OCI-LY7 (cell line): ENCODE data around the gene PTPRO. TPM values are rescaled to one million over a fixed set of nuclear protein-coding genes. Genes with fewer than 3 reads are reported as not detected.
A peak's percentile ranks its signal among the peaks of the same experiment; 100 is the strongest.

Source experiments
- BruUV-seq: library from RNA; stranded (reverse); fragments of 400-500 nt; replicated peaks from 2 replicates; lab custom pipeline; 2021; lab: Mats Ljungman, UMichigan
- CTCF ChIA-PET: fragments of 300-600 bp; sonication (Branson Sonifier 250); formaldehyde crosslinking; loops from one replicate; lab custom pipeline; 2022; ENCODE audit warnings: antibody characterized with exemption; ENCODE audit not compliant: unreplicated experiment; lab: Charles Lee
- POLR2A ChIA-PET: fragments of 300-600 bp; sonication (Branson Sonifier 250); formaldehyde crosslinking; loops from one replicate; lab custom pipeline; 2022; ENCODE audit warnings: antibody characterized with exemption; lab: Charles Lee
- DNase-seq: peaks from one replicate; pipeline ENCODE4 v3.0.0-alpha.2; 2015; ENCODE audit warnings: low spot score
- H2AFZ ChIP-seq: fragments of 200-600 bp; sonication (generic), shearing (Covaris generic); 2 replicates; pipeline ENCODE4 v1.6.1; 2014; ENCODE audit warnings: mild to moderate bottlenecking, antibody characterized with exemption, low read length, moderate library complexity
- H3K27ac ChIP-seq: fragments of 200-600 bp; sonication (generic); 2 replicates; pipeline ENCODE4 v1.5.1; 2014; ENCODE audit warnings: mixed run types, low read depth, mild to moderate bottlenecking, moderate library complexity, low read length, inconsistent platforms; ENCODE audit not compliant: poor library complexity, severe bottlenecking
- H3K36me3 ChIP-seq: fragments of 200-600 bp; sonication (generic); 2 replicates; pipeline ENCODE4 v1.6.1; 2014; ENCODE audit warnings: mild to moderate bottlenecking, antibody characterized with exemption, low read length, moderate library complexity, mixed read lengths; ENCODE audit not compliant: insufficient read depth
- H3K4me1 ChIP-seq: fragments of 200-600 bp; sonication (generic); 2 replicates; pipeline ENCODE4 v1.5.1; 2014; ENCODE audit warnings: mild to moderate bottlenecking, low read length; ENCODE audit not compliant: insufficient read depth, poor library complexity, severe bottlenecking
- H3K4me2 ChIP-seq: fragments of 200-600 bp; sonication (generic); 2 replicates; pipeline ENCODE4 v1.6.1; 2014; ENCODE audit warnings: mild to moderate bottlenecking, low read length
- H3K4me3 ChIP-seq: fragments of 200-600 bp; sonication (generic); 2 replicates; pipeline ENCODE4 v1.5.1; 2014; ENCODE audit warnings: mild to moderate bottlenecking, low read depth, low read length; ENCODE audit not compliant: poor library complexity, severe bottlenecking
- H3K79me2 ChIP-seq: fragments of 200-600 bp; sonication (generic); 2 replicates; pipeline ENCODE4 v1.6.1; 2016; ENCODE audit warnings: low read depth, mild to moderate bottlenecking, low read length, moderate library complexity, mixed read lengths; ENCODE audit not compliant: insufficient read depth
- H3K9me2 ChIP-seq: fragments of 200-600 bp; sonication (generic); 2 replicates; pipeline ENCODE4 v1.6.1; 2016; ENCODE audit warnings: mild to moderate bottlenecking, low read length, mixed read lengths; ENCODE audit not compliant: insufficient read depth
- H3K9me3 ChIP-seq: fragments of 200-600 bp; sonication (generic); 2 replicates; pipeline ENCODE4 v1.6.1; 2014; ENCODE audit warnings: mild to moderate bottlenecking, mixed run types, low read length, mixed read lengths
- H4K20me1 ChIP-seq: fragments of 200-600 bp; sonication (generic); 2 replicates; pipeline ENCODE4 v1.6.1; 2014; ENCODE audit warnings: mild to moderate bottlenecking, antibody characterized with exemption, low read length, moderate library complexity, mixed read lengths; ENCODE audit not compliant: insufficient read depth
- EZH2phosphoT487 ChIP-seq: fragments of 200-600 bp; sonication (generic); IDR thresholded peaks from 2 replicates; pipeline ENCODE4 v1.6.1; 2018; ENCODE audit warnings: low read depth, borderline replicate concordance, mild to moderate bottlenecking, mixed run types, antibody characterized with exemption, low read length, moderate library complexity, mixed read lengths
- intact Hi-C: fragments of 100-400 bp; cut with micrococcal nuclease; formaldehyde crosslinking; loops from one replicate; pipeline ENCODE4 v1.10.0; 2022; ENCODE audit not compliant: unreplicated experiment
- total RNA-seq, 2 experiments: library from RNA; depleted of rRNA in 1 of 2; stranded (reverse); fragments of >200 nt in 1 of 2; shearing (Covaris generic) in 1 of 2; gene quantifications; 2 replicates each; pipeline ENCODE4 v1.2.3, GENCODE V29; 2014 to 2022
- TF ChIP-seq, protein P1 (sequence below): fragments of 200-600 bp; sonication (generic); conservative IDR thresholded peaks from 2 replicates; pipeline ENCODE4 v1.5.1; 2014; ENCODE audit warnings: mild to moderate bottlenecking, antibody characterized with exemption, low read length, moderate library complexity, mixed read lengths

Gene PTPRO
- total RNA-seq, 2 experiments from 2014 or later, result 0.06 to 0.23 TPM

DNA sequence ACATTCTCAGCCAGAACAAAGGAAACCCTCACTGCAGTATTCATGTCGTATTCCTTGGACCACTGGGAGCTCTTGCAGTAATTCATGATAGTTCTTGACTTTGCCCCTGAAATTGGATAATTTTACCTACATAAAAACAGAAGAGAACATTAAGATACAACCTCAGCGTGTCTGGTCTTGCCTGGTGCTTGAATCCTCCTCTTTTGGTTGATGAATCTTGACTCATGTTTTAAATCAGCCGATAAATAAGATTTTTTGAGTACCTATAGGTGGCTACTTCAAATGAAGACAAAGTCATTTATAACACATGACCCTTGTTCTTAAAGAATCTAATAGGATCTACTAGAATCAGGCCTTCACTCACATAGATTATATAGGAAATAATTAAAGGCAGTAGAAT, 221.0 kb downstream of the PTPRO start:
- Histone ChIP-seq H3K4me2 (no peak overlapping the region), H3K27ac (no peak overlapping the region), H3K36me3 (no peaks in the 10 kb centered on the region), H2AFZ (peak overlapping the region; percentile 4; the same call in 1 of the 2 replicates), H4K20me1 (no peaks in the 10 kb centered on the region), H3K79me2 (no peaks in the 10 kb centered on the region), H3K9me2 (no peaks in the 10 kb centered on the region), H3K9me3 (no peaks in the 10 kb centered on the region), H3K4me1 (peaks cover 18% of the 10 kb centered on the region), H3K4me3 (no peak overlapping the region)
- BruUV-seq, result no TSS peak
- DNase-seq, result no peak
- ChIA-PET CTCF (no interaction called here), POLR2A (interaction anchor here (0.5 to 4.1 kb wide), 2 partner anchors 26 to 74 kb away, joined by 3 to 30 read pairs; no protein-coding TSS in a partner anchor)
- TF ChIP-seq, protein P1, sequence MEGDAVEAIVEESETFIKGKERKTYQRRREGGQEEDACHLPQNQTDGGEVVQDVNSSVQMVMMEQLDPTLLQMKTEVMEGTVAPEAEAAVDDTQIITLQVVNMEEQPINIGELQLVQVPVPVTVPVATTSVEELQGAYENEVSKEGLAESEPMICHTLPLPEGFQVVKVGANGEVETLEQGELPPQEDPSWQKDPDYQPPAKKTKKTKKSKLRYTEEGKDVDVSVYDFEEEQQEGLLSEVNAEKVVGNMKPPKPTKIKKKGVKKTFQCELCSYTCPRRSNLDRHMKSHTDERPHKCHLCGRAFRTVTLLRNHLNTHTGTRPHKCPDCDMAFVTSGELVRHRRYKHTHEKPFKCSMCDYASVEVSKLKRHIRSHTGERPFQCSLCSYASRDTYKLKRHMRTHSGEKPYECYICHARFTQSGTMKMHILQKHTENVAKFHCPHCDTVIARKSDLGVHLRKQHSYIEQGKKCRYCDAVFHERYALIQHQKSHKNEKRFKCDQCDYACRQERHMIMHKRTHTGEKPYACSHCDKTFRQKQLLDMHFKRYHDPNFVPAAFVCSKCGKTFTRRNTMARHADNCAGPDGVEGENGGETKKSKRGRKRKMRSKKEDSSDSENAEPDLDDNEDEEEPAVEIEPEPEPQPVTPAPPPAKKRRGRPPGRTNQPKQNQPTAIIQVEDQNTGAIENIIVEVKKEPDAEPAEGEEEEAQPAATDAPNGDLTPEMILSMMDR, result no peak
- no peak for TF ChIP-seq EZH2phosphoT487
- intact Hi-C loops, result no loop called here

DNA sequence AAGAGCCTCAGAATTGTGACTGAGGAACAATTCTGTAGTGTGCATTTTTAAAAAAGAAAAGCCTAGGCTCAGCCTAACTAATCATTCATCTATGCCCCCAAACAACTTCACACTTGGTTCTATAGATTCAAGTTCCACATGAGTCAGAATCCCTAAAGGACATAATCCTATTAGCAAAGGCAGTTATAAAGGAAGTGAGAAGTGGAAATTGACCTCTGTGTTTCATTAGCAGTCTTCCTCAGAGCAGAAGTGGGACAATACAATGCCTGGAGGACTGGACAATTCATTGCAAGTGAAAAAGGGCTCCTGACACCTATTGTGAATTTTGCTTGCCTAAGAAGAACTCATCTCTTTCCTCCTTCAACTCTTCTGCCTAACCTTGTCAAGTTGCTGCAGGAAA, 222.3 kb downstream of the PTPRO start:
- H3K79me2 ChIP-seq, result no peaks in the 10 kb centered on the region
- no peak overlapping the region for H3K4me2 ChIP-seq
- CTCF ChIA-PET, result no interaction called here
- H3K4me1 ChIP-seq, result peaks cover 18% of the 10 kb centered on the region
- no peak overlapping the region for H3K4me3 ChIP-seq
- DNase-seq, result no peak
- POLR2A ChIA-PET, result interaction anchor here (0.6 to 4.1 kb wide), 3 partner anchors 16 to 320 kb away, joined by 3 to 30 read pairs (median 15); no protein-coding TSS in a partner anchor
- TF ChIP-seq EZH2phosphoT487, result no peak
- TF ChIP-seq, protein P1, result no peak
- no peaks in the 10 kb centered on the region for H3K9me2 ChIP-seq
- no peaks in the 10 kb centered on the region for H3K36me3 ChIP-seq
- intact Hi-C loops, result no loop called here
- BruUV-seq, result no TSS peak
- H3K27ac ChIP-seq, result no peak overlapping the region
- peak overlapping the region; percentile 55; the same call in 1 of the 2 replicates for H2AFZ ChIP-seq
- no peaks in the 10 kb centered on the region for H3K9me3 ChIP-seq
- no peaks in the 10 kb centered on the region for H4K20me1 ChIP-seq

DNA sequence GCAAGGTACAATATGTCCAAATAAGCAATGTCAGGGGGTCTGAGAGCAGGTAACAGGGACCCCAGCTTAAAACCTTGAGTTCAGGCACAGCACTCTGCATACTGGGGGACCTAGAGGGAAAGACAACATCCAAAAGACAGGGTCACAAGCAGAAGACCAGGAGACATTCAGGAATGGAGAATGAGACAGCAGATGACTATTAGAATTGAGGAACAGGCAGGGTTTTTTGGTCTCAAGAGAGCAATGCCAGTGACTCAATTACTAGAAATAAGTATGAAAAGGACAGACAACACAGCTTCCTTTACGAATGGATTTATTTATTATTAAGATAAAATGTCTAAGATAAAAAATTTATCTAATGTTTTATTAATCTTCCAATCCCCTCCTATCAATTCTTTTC, 223.0 kb downstream of the PTPRO start:
- no peaks in the 10 kb centered on the region for H3K36me3 ChIP-seq
- ChIA-PET POLR2A (interaction anchor here (1.0 to 4.1 kb wide), 6 partner anchors 11 to 499 kb away, joined by 3 to 30 read pairs (median 8); no protein-coding TSS in a partner anchor), CTCF (no interaction called here)
- H3K4me2 ChIP-seq, result no peak overlapping the region
- H3K9me3 ChIP-seq, result no peaks in the 10 kb centered on the region
- H3K79me2 ChIP-seq, result no peaks in the 10 kb centered on the region
- H3K4me3 ChIP-seq, result no peak overlapping the region
- no peak overlapping the region for H3K27ac ChIP-seq
- H2AFZ ChIP-seq, result peak overlapping the region; percentile 55; the same call in 1 of the 2 replicates
- no peaks in the 10 kb centered on the region for H4K20me1 ChIP-seq
- intact Hi-C loops, result no loop called here
- H3K9me2 ChIP-seq, result no peaks in the 10 kb centered on the region
- H3K4me1 ChIP-seq, result peaks cover 18% of the 10 kb centered on the region
- no peak for DNase-seq
- TF ChIP-seq, protein P1, result no peak
- no peak for TF ChIP-seq EZH2phosphoT487
- BruUV-seq, result no TSS peak
